22Rv1 (cell line): ENCODE data around the gene TMC8.

Experiments used
- H3K27ac ChIP-seq: fragments of 450-650 bp; 2 replicates; pipeline ENCODE4 v1.5.1; 2017
- ZFX ChIP-seq: fragments of 450-650 bp; IDR thresholded peaks from 2 replicates; pipeline ENCODE4 v1.6.1; 2017; ENCODE audit warnings: antibody characterized with exemption, borderline replicate concordance
- TF ChIP-seq, protein P1 (sequence below): fragments of 450-650 bp; IDR thresholded peaks from 2 replicates; pipeline ENCODE4 v1.5.1; 2017; ENCODE audit warnings: mild to moderate bottlenecking

Gene TMC8

DNA sequence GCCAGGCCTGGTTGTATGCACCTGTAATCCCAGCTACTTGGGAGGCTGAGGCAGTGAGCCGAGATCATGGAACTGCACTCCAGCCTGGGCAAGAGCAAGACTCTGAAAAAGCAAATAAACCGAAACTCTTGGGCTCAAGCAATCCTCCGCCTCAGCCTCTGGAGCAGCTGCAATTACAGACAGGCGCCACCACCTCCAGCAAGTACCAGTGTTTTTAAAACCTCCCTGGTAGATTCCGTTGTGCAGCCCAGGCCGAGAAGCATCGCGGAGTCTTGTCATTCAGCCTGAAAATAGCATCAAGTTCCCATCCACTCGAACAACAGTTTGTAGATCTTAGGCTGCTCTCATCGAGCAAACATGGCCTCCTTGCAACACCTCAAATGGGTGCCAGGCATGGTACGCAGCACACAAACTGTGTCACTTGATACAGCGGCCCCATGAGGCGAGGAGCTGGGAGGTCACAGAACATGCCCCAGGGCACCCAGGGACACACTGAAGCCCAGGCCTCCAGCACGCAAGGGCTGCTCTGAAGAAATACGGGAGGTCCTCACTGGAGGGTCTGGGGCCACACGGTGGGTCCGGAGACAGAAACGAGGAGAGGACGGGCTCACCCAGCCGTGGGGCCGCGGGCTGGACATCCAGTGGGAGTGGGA, 20.1 kb upstream of the TMC8 start:
- H3K27ac ChIP-seq: no peak overlapping the region
- no peak for TF ChIP-seq ZFX
- TF ChIP-seq, protein P1, sequence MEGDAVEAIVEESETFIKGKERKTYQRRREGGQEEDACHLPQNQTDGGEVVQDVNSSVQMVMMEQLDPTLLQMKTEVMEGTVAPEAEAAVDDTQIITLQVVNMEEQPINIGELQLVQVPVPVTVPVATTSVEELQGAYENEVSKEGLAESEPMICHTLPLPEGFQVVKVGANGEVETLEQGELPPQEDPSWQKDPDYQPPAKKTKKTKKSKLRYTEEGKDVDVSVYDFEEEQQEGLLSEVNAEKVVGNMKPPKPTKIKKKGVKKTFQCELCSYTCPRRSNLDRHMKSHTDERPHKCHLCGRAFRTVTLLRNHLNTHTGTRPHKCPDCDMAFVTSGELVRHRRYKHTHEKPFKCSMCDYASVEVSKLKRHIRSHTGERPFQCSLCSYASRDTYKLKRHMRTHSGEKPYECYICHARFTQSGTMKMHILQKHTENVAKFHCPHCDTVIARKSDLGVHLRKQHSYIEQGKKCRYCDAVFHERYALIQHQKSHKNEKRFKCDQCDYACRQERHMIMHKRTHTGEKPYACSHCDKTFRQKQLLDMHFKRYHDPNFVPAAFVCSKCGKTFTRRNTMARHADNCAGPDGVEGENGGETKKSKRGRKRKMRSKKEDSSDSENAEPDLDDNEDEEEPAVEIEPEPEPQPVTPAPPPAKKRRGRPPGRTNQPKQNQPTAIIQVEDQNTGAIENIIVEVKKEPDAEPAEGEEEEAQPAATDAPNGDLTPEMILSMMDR: no peak

DNA sequence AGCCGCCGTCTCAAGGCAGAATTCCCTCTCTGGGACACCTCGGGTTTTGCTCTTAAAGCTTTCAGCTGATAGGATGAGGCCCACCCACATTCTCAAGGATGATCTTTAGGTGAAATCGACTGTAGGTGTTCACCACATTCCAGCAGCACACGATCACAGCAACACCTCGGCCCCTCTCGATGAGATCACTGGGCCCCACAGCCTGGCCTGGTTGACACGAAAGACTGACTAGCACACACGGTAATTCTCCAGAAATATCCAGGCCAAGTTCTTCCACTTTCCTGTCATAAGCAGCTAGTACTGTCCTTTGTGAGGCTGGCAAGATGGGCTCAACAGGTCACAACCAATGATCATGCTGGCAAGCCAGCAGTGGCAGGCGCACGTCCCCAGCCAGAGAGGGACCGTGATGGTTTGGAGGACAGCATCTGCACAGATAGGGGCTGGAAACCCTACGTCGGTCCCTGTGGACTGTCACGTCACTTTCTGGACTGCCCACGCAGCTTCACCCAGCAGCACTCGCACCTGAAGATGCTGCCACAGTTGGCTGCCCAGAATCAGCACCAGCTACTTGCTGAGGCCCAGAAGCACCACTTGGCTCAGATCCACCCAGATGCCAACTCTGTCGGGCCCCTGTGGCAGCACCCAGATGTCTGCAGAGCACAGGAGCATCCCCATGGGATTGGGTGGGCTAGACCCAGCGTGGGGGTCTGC, 19.4 kb upstream of the TMC8 start:
- no peak overlapping the region for H3K27ac ChIP-seq
- TF ChIP-seq, protein P1: no peak
- TF ChIP-seq ZFX: no peak

DNA sequence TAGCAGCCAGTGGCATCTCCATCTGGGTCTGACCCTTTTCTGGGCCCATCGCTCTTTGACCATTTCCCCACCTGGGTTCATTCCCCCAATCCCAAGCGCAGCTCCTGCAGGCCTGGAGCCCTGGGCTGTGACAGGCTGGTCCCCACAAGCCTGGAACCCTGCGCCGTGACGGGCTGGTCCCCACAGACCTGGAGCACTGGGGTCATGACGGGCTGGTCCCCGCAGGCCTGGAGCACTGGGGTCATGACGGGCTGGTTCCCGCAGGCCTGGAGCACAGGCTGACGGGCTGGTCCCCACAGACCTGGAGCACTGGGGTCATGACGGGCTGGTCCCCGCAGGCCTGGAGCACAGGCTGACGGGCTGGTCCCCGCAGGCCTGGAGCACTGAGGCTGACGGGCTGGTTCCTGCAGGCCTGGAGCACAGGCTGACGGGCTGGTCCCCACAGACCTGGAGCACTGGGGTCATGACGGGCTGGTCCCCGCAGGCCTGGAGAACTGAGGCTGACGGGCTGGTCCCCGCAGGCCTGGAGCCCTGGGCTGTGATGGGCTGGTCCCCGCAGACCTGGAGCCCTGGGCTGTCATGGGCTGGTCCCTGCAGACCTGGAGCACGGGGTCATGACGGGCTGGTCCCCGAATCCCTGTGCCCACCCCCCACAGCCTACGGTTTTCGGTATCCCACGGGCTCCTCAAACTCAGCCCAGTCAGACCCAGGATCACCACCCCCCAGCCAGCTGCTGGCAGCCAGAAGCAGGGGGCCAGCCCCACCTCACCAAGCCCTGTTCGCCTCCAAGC, 18.6 kb upstream of the TMC8 start:
- no peak for TF ChIP-seq ZFX
- TF ChIP-seq, protein P1: no peak
- H3K27ac ChIP-seq: no peak overlapping the region

DNA sequence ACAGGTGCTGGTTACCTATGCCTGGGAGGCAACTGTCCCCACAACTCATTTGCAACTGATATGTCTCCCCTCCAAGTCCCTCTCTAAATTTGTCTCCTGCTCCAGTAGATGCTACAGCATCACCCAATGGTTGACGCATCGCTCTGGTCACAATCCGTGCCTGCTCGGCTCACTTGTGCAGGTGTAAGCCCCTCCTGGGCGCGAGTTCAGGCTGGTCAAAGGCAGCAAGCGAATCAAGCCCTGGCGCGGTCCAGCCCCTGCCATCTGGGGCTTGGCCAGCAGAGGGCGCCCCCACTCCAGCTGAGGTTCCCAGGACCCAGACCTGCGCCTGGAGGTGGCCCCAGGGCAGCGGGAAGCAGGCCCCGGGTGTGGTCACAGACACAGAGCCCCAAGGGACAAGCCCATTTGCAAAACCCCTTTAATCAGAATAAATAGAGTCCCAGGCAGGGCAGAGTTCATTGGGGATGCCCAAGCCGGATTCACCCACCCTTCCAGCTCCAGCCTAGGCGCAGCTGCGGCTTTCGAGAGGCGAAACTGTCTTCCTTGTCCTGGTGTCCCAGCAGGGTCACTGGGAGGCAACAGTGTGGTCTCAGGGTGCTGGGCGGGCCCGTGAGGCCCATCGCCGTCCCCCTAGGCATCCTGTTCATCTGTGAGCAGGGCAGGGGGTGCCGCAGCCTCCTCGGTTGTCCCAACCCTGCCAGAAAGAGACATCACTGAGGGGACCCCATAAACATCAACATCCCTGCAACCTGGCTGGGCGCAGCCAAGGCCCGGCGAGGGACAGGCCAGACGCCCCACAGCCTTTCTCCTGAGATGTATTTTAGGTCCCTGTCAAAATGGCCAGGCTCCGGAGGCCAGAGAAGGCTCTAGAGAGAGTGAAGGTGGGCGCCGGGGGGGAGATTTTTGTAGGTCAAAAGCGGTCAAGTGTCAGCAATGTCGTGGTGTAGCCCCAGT, 17.8 kb upstream of the TMC8 start:
- no peak overlapping the region for H3K27ac ChIP-seq
- TF ChIP-seq ZFX: no peak
- TF ChIP-seq, protein P1: peak; percentile 98

DNA sequence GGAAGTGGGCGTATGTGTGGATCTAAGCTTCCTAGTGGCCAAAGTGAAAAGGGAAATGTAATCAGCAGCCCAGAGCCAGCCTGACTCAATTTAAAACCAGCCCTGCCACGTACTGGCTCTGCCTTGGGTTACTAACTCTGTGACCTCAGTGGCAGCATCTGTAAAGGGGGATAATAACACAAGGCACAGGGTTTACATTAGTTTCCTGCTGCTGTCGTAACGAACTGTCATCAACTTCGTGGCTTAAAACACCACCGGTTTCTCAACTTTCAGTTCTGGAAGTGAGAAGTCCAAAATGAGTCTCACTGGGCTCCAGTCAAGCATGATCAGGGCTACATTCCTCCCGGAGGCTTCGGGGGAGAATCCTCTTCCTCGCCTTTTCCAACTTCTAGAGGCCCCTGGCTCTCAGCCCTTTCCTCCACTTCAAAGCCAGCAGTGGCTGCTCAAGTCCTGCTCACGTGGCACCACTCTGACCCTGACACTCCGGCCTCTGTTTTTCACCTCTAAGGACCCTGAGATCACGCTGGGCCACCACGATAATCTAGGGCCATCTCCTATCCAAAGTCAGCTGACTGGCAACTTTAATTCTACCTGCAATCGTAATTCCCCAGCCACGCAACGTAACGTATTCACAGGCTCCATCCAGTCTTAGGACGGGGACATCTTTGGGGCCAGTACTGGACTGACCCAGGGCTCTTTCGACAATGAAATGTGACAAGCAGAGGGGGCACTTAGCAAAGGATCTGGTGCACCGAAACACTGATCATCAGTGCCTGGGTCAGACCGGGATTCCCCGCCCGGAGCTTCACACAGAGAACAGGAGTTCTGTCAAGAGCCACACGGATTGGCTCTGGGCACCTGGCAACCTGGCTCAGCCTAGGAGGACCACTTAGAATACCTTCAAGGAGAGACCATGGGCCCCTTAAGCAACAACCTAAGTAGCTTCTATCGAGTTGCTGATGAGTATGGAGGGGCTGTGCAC, 16.5 kb upstream of the TMC8 start:
- no peak for TF ChIP-seq ZFX
- TF ChIP-seq, protein P1: no peak
- H3K27ac ChIP-seq: no peak overlapping the region
